GM18517 (cell line): ENCODE measurements around the gene TSR1.
"Not testable (repeated sequence)": the region's sequence is repeated elsewhere in the genome, so short reads cannot be mapped to it uniquely, and the experiment has no call there.

Experiments used
- ATAC-seq: cut with Tn5 transposase; IDR thresholded peaks from one replicate; pipeline ENCODE4 v1.9.1; 2021; ENCODE audit warnings: mild to moderate bottlenecking, moderate library complexity; ENCODE audit not compliant: unreplicated experiment

TSR1 gene

GRCh38 chr17:2338315-2338657 is 2.0 kb upstream of the TSR1 start:
- ATAC-seq: no peak

- ATAC-seq: no peak
Measured at GRCh38 chr17:2337544-2338314, 1.5 kb upstream of the TSR1 start.

DNA sequence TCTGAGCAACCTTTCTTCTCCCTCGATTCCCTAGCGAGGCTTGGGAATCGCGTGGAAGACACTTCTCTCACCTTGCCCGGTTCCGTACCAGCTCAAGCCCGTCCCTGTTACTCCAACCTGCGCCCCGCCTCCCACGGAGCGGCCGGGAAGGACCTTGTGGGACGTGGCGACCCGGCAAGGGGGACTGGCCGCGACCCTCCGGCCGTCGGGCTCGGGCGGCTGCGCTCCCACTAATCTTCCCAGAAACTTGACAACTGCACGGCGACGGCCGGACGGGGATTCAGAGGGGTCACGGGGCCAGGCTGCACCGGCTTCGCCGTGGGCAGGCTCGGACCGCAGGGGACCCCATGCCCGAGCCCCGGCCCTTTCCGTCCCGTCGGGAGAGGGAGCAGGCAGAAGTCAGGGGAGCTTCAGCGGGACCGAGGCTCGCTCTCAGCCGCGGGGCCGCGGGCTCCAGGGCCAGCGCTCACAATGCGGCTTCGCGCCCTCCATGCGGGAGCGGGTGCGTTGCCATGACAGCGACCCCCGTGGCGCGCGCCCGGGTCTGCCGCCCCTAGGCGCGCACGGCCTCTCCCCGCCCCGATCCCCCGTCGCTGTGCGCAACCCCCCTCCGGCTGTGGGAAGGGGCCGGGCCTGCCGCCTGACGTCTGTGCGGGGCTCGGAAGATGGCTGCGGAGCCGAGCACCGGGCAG is 741 bp upstream of the TSR1 start, which contains the start of gene SGSM2:
Gene SGSM2, plus strand, starts transcription at position 650 of the 692 bp plus-strand sequence. CDS start 188 bp downstream, outside the sequence.
- peak; percentile 11 for ATAC-seq

DNA sequence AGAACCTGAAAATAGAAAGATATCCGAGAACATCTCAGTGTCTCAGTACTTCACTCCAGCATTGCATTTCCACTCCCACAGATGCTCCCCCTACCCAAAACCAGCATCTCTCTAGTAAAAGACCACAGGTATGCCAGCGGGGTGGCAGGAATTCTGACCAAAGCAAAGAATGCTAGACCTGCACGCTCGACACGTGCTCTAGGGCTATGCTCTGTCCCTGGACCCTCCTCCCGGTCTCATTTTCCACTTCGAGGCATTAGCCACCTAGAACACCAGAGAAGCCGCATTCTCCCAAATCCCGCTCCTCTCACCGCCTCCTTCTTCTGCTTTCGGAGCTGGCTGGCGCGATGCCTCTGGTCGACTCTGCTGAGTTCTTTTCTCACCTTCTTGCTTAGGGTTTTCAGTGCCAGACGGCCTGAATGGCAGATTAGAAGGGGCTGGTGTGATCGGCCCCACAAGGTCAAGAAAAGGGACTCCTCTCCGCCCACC is 487 bp downstream of the TSR1 start:
- no peak for ATAC-seq

DNA sequence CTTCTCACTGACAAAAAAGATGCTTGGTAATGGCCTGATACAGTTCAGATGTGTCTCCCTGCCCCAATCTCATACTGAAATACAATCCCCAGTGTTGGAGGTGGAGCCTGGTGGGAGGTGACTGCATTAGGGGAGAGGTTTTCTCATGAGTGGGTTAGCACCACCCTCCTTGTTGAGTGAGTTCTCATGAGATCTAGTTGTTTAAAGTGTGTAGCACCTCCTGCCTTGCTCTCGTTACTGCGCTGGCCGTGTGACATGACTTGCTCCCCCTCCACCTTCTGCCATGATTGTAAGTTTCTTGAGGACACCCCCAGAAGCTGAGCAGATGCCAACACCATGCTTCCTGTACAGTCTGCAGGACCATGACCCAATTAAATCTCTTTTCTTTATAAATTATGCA is 5.0 kb downstream of the TSR1 start:
- no peak for ATAC-seq

DNA sequence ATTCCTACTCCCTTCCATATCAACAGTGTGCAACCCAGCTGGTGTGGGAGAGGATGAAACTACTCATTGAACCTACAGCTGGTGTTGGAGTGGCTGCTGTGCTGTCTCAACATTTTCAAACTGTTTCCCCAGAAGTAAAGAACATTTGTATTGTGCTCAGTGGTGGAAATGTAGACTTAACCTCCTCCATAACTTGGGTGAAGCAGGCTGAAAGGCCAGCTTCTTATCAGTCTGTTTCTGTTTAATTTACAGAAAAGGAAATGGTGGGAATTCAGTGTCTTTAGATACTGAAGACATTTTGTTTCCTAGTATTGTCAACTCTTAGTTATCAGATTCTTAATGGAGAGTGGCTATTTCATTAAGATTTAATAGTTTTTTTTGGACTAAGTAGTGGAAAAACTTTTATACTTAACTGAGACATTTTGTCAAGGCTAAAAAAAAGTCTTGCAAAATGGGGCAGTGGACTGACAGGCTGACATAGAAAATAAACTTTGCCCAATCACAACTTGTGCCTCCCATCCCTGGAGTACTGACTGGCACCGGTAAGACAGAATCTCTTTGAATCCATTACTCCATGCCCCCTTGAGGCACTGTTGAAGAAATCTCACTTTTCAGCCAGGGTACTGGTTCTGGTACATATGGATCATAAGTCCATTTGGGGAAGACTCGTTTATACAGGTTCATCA is 12.5 kb downstream of the TSR1 start:
- ATAC-seq: no peak

DNA sequence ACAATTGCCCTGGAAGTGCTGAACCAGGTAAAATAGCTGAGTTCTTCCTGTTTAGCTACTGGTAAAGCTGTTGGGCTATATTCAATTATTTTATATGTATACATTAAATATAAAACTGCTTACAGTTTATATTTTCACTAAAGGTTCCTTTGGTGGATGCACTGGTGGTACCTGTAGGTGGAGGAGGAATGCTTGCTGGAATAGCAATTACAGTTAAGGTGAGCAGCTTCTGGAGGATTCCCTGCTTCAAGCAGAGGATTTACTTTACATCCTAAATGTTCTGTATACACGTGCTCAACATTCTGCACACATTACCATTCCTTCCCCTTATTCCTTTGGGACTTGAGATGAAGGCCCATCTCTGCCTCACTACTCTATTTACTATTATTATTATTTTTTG is 14.9 kb downstream of the TSR1 start:
- no peak for ATAC-seq

GRCh38 chr17:2319051-2319450 is 17.2 kb downstream of the TSR1 start:
- ATAC-seq: no peak

DNA sequence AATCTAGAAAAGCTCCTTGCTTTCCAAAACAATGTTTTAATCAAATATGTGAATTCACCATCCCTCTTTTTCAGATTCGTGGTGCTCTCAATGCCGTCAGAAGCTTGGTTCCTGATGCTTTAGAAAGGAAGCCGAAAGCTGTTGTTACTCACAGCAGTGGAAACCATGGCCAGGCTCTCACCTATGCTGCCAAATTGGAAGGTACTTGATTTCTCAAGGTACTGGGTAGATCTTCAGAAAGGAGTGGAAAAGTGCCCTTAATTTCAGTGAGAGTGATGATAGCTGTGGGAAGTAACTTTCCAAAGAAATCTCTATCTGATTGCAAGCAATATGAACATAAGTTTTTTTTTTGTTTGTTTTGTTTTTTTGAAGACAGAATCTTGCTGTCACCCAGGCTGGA is 18.5 kb downstream of the TSR1 start:
- no peak for ATAC-seq

DNA sequence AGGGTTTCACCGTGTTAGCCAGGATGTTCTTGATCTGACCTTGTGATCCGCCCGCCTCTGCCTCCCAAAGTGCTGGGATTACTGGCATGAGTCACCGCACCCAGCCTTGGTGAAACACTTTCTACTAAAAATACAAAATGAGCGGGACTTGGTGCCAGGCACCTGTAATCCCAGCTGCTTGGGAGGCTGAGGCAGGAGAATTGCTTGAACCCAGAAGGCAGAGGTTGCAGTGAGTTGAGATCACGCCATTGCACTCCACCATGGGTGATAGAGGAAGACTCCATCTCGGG is 19.4 kb downstream of the TSR1 start:
- ATAC-seq: not testable (repeated sequence)

GRCh38 chr17:2312736-2313135 is 23.5 kb downstream of the TSR1 start:
- no peak for ATAC-seq

- no peak for ATAC-seq
Measured at GRCh38 chr17:2309338-2310154, 26.7 kb downstream of the TSR1 start.

DNA sequence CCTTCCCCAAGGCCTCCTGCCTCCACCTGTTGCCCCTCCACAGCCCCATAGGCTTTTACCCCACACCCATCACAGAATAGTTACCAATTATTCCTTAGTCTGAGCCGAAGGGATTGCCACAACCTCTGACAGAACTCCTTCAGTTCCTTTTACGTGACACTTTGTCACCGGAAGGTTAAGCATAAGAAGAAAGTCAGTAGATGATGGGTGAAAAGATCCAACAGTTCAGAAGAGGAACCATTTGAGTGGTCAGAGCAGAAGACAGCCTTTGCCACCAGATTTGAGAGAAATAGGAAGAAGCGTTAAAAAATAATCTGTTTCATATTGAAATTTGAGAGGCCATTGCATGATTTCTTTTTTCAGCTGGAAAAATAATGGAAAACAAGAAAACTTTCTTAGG is 31.3 kb downstream of the TSR1 start:
- no peak for ATAC-seq

DNA sequence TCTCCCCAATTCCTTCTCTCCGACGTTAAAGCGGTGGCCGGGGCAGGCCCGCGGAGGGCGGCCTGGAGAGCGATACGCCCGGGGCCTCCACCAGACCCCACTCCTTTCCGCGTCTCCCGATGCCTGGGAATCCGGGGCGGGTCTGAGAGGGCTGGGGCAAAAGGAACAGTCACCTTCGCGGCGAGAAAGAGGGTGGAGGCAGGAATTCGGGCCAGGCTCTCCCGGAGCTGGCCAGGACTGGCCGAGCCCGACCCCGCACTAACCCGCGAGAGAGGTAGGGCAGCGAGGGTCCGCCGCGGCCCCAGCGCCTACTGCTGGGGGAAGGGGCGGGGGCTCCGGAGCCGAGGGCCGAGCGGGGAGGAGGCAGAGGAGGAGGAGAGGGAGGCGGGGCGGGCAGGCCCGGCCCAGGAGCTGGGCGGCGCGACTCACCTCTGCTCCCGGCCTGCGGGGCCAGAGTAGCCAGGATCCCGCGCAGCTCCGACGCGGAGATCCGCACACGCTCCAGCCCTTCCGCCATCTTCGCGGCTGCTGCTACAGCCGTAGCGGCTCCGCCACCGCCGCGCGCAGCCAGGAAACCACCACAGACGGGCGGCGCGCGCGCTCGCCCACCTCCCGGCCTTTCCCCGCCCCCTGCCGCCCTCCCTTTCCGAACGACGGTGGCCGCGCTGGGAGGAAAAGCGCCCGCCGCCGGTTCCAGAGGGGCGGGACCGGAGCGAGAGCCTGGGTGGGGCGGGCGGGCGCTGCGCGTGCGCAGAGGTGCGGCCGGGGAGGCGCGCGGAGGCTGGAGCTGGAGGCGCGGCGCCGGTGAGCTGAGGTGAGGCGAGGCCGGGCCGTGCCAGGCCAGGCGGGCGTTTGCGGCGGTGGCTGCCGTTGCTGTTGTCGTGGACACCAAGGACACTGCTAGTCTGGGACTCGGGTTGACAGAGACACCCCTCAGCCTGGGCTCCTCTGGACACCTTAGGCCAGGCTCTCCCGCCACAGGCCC is 32.8 kb downstream of the TSR1 start, which contains the start of the genes SMG6 and SRR:
Gene SMG6, minus strand, starts transcription at position 582 of the 985 bp plus-strand sequence. Its CDS starts 65 bp downstream, at position 517.
Gene SRR, plus strand, starts transcription at position 747 of the 985 bp plus-strand sequence. CDS start 11,611 bp downstream, outside the sequence.
- peak; percentile 74 for ATAC-seq

DNA sequence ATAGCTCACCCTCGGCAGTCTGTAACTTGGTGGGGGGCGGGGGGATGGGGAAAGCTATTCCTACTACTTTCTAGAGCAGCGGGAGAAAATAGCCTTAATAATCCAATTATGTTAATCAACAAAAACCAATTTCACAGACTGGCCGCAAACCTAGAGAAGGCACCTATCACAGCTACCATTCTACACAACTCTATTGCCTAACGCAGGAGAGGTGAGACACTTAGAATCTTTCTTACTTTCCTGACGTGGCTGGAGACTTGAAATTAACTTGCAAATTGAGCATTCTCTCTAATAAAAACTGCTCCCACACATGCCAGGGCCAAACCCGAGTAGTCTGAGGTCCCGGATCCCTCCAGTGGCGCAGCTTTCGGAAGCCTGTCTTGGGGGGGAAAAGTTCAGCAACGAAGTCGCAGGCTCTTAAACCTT is 33.5 kb downstream of the TSR1 start:
- ATAC-seq: no peak

- no peak for ATAC-seq
Measured at GRCh38 chr17:2299756-2300155, 36.5 kb downstream of the TSR1 start.

DNA sequence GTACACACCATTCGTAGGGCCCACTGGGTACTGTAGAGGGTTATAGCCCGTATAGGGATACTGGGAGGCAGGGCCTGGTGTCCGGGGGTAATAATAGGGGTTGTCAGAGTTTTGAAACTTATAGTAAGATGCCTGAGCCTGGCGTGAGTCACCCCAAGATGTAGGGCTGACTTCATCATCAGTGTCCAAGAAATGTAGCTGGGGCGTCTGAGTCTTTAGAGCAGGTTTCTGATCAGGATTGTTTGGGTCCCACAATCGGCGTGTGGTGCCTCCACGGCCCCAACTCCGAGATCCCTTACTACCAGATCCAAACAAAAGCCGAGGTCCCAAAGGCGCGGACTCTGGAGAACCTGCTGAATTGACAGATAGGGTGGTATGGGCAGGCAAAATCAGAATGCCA is 37.1 kb downstream of the TSR1 start:
- no peak for ATAC-seq

DNA sequence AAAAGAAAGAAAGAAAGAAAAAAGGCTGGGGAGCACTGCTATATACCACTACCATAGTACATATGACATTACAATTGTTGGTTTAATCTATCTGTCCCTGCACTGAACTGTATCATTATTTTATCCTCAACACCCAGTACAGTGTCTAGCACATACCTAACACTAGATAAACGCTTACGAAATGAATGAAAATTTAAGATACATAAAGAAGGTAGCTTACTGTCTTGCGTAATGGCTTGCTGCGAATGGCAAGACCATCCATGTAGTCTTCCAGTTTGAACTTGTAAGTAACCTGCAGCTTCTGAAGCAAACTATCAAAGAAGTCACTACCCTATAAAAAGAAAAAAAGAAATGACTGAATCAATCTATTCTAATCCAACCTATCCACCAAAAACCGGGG is 39.2 kb downstream of the TSR1 start:
- no peak for ATAC-seq

GRCh38 chr17:2295575-2295974 is 40.7 kb downstream of the TSR1 start:
- ATAC-seq: no peak

DNA sequence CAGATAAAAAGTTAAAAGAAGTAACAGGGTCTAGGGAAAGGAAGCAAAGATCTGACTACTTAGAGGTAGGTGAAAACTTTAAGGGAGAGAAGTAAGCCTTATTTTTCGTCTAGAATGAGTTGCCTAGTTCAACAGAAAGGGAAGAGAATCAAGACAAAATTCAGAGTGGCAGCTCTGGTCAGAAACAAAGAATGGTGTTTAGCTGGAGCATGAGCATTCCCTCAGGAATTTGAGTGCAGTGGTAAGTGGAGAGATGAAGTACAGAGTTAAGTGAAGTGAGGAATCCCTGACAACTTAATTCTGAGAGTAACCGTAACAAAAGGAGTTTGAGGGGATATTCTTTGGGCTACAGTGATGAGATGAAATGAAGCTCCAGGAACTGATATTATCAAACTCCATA is 44.2 kb downstream of the TSR1 start:
- no peak for ATAC-seq
